ENCODE data around the gene SUCO. TPM values are rescaled to one million over a fixed set of nuclear protein-coding genes. Genes with fewer than 3 reads are reported as not detected.
A peak's percentile ranks its signal among the peaks of the same experiment; 100 is the strongest.

Gene SUCO
- total RNA-seq, 4 donors from 2014 or later: 27.7 to 63.2 (median 42.9) TPM

GRCh38 chr1:172630056-172630818 lies 97.3 kb downstream of the SUCO start:
- Histone ChIP-seq H3K4me3 (no peak overlapping the region), H3K27me3 (no peaks in the 10 kb centered on the region), H3K36me3 (no peaks in the 10 kb centered on the region), H3K9me3 (no peaks in the 10 kb centered on the region), H3K27ac (no peak overlapping the region), H3K4me1 (no peaks in the 10 kb centered on the region)
- no peak for TF ChIP-seq POLR2A (IDR thresholded peaks at IDR 0.05)
- TF ChIP-seq, protein P1, sequence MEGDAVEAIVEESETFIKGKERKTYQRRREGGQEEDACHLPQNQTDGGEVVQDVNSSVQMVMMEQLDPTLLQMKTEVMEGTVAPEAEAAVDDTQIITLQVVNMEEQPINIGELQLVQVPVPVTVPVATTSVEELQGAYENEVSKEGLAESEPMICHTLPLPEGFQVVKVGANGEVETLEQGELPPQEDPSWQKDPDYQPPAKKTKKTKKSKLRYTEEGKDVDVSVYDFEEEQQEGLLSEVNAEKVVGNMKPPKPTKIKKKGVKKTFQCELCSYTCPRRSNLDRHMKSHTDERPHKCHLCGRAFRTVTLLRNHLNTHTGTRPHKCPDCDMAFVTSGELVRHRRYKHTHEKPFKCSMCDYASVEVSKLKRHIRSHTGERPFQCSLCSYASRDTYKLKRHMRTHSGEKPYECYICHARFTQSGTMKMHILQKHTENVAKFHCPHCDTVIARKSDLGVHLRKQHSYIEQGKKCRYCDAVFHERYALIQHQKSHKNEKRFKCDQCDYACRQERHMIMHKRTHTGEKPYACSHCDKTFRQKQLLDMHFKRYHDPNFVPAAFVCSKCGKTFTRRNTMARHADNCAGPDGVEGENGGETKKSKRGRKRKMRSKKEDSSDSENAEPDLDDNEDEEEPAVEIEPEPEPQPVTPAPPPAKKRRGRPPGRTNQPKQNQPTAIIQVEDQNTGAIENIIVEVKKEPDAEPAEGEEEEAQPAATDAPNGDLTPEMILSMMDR (IDR thresholded peaks at IDR 0.05): no peak
- no peak for DNase-seq

GRCh38 chr1:172630868-172631267 lies 97.9 kb downstream of the SUCO start:
- TF ChIP-seq POLR2A (IDR thresholded peaks at IDR 0.05): no peak
- TF ChIP-seq, protein P1 (IDR thresholded peaks at IDR 0.05): no peak
- Histone ChIP-seq H3K4me1 (no peaks in the 10 kb centered on the region), H3K27me3 (no peaks in the 10 kb centered on the region), H3K36me3 (no peaks in the 10 kb centered on the region), H3K27ac (no peak overlapping the region), H3K4me3 (no peak overlapping the region), H3K9me3 (no peaks in the 10 kb centered on the region)
- DNase-seq: no peak

DNA sequence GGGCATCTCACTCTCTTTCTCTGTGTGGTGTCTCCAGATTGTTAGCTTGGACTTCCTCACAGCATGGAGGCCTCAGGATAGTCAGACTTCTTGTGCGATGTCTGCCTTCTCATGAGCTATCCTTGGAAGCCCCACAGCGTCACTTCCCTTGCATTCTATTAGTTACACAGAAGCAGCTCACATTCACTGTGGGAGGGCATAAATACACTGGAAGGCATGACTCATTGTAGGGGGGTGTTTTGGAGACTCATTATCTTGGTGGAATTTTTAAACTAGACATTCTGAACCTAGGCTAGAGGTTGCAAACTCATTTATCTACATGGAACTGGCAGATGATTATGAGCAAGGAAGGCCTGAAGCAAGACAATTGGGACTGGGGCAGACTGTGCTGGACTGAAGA lies 104.6 kb downstream of the SUCO start:
- Histone ChIP-seq H3K36me3 (no peaks in the 10 kb centered on the region), H3K9me3 (no peaks in the 10 kb centered on the region), H3K27ac (peak overlapping the region in 1 of 4 donors; percentile 45), H3K4me3 (no peak overlapping the region), H3K4me1 (no peaks in the 10 kb centered on the region), H3K27me3 (no peaks in the 10 kb centered on the region)
- TF ChIP-seq, protein P1 (IDR thresholded peaks at IDR 0.05): no peak
- no peak for TF ChIP-seq POLR2A (IDR thresholded peaks at IDR 0.05)
- DNase-seq: no peak

DNA sequence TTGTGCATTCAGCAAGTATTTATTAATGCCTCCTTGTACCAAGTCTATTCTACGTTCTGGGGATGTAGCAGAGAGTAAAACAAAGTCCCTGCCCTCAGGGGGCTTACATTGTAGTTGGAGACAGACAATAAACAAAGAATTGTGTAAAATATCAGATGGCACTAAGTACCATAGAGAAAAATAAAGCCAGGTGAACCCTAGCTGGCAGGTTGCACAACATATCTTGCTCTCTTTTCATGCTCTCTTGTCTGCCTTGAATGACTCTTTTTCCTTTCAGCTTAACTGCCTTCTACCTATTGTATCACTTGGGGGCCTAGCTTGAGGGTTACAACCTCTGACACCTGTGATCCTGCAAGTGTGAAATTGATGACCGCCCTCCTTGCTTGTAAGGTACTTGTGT lies 105.3 kb downstream of the SUCO start:
- H3K9me3 ChIP-seq: no peaks in the 10 kb centered on the region
- no peak overlapping the region for H3K4me3 ChIP-seq
- H3K27ac ChIP-seq: peak overlapping the region in 2 of 4 donors; percentile 25 to 45
- TF ChIP-seq POLR2A (IDR thresholded peaks at IDR 0.05): no peak
- TF ChIP-seq, protein P1 (IDR thresholded peaks at IDR 0.05): no peak
- H3K27me3 ChIP-seq: no peaks in the 10 kb centered on the region
- no peaks in the 10 kb centered on the region for H3K4me1 ChIP-seq
- DNase-seq: no peak
- H3K36me3 ChIP-seq: no peaks in the 10 kb centered on the region

- TF ChIP-seq, protein P1 (IDR thresholded peaks at IDR 0.05): no peak
- no peak for TF ChIP-seq POLR2A (IDR thresholded peaks at IDR 0.05)
- no peaks in the 10 kb centered on the region for H3K4me1 ChIP-seq
- peak overlapping the region in 3 of 4 donors; percentile 22 to 51 (median 26) for H3K27ac ChIP-seq
- peak in 2 of 3 donors; percentile 36 to 66 for DNase-seq
- H3K36me3 ChIP-seq: no peaks in the 10 kb centered on the region
- no peaks in the 10 kb centered on the region for H3K9me3 ChIP-seq
- H3K27me3 ChIP-seq: no peaks in the 10 kb centered on the region
- no peak overlapping the region for H3K4me3 ChIP-seq
Observed at GRCh38 chr1:172638885-172639831, 106.2 kb downstream of the SUCO start.
